Measurements from ENCODE around the gene SHISA9.

Gene SHISA9

GRCh38 chr16:12959072-12959471 lies 57.7 kb downstream of the SHISA9 start:
- no peak for DNase-seq

GRCh38 chr16:12961626-12962025 lies 60.2 kb downstream of the SHISA9 start:
- DNase-seq, result no peak

GRCh38 chr16:12964461-12964860 lies 63.1 kb downstream of the SHISA9 start:
- no peak for DNase-seq

- DNase-seq, result no peak
Measured at GRCh38 chr16:12965274-12965804, 63.9 kb downstream of the SHISA9 start.

- DNase-seq, result no peak
Measured at GRCh38 chr16:12971241-12971640, 69.8 kb downstream of the SHISA9 start.

GRCh38 chr16:12972246-12972645 lies 70.8 kb downstream of the SHISA9 start:
- DNase-seq, result no peak

GRCh38 chr16:12975766-12976165 lies 74.4 kb downstream of the SHISA9 start:
- DNase-seq, result no peak

GRCh38 chr16:12976496-12976895 lies 75.1 kb downstream of the SHISA9 start:
- no peak for DNase-seq

- no peak for DNase-seq
Measured at GRCh38 chr16:12976936-12977335, 75.5 kb downstream of the SHISA9 start.

GRCh38 chr16:12985516-12985915 lies 84.1 kb downstream of the SHISA9 start:
- DNase-seq, result no peak

- no peak for DNase-seq
Measured at GRCh38 chr16:12988071-12988470, 86.7 kb downstream of the SHISA9 start.

- DNase-seq, result no peak
Measured at GRCh38 chr16:12992066-12992465, 90.7 kb downstream of the SHISA9 start.

- DNase-seq, result no peak
Measured at GRCh38 chr16:12994402-12994801, 93.0 kb downstream of the SHISA9 start.

- no peak for DNase-seq
Measured at GRCh38 chr16:12995721-12996372, 94.4 kb downstream of the SHISA9 start.

- DNase-seq, result no peak
Measured at GRCh38 chr16:12998361-12999085, 97.1 kb downstream of the SHISA9 start.

GRCh38 chr16:12999368-12999767 lies 98.0 kb downstream of the SHISA9 start:
- no peak for DNase-seq

- no peak for DNase-seq
Measured at GRCh38 chr16:13005721-13006247, 104.4 kb downstream of the SHISA9 start.

GRCh38 chr16:13012601-13013000 lies 111.2 kb downstream of the SHISA9 start:
- DNase-seq, result no peak

- DNase-seq, result no peak
Measured at GRCh38 chr16:13013043-13013442, 111.6 kb downstream of the SHISA9 start.

- no peak for DNase-seq
Measured at GRCh38 chr16:13014476-13014875, 113.1 kb downstream of the SHISA9 start.

GRCh38 chr16:13018026-13018425 lies 116.6 kb downstream of the SHISA9 start:
- DNase-seq, result no peak

GRCh38 chr16:13021996-13022395 lies 120.6 kb downstream of the SHISA9 start:
- DNase-seq, result no peak

- DNase-seq, result no peak
Measured at GRCh38 chr16:13029786-13030185, 128.4 kb downstream of the SHISA9 start.

GRCh38 chr16:13030769-13031168 lies 129.4 kb downstream of the SHISA9 start:
- DNase-seq, result no peak

Data from CD4-positive, alpha-beta T cell treated with Interleukin-15 for 1 hour (primary cell).